Loucy (cell line): Measurements from ENCODE around the gene CELF2.

Experiments used
- H2AFZ ChIP-seq: fragments of 200-600 bp; sonication (generic); 2 replicates; pipeline ENCODE4 v1.6.0; 2016; ENCODE audit warnings: antibody characterized with exemption, mild to moderate bottlenecking, low read length, moderate library complexity
- H3F3A ChIP-seq: fragments of 200-600 bp; 2 replicates; pipeline ENCODE4 v1.6.0; 2016; ENCODE audit warnings: antibody characterized with exemption, low read depth, mild to moderate bottlenecking
- H3K27me3 ChIP-seq: fragments of 200-600 bp; sonication (generic); 2 replicates; pipeline ENCODE4 v1.6.1; 2014; ENCODE audit warnings: low read length, mild to moderate bottlenecking; ENCODE audit not compliant: insufficient read depth, poor library complexity, severe bottlenecking
- H3K36me3 ChIP-seq: fragments of 200-600 bp; sonication (generic); 2 replicates; pipeline ENCODE4 v1.6.1; 2016; ENCODE audit warnings: low read length; ENCODE audit not compliant: insufficient read depth
- H3K4me1 ChIP-seq: fragments of 200-600 bp; sonication (generic); 2 replicates; pipeline ENCODE4 v1.5.1; 2014; ENCODE audit warnings: low read length, mild to moderate bottlenecking; ENCODE audit not compliant: insufficient read depth, poor library complexity, severe bottlenecking
- H3K4me2 ChIP-seq: fragments of 200-600 bp; sonication (generic); 2 replicates; pipeline ENCODE4 v1.6.0; 2014; ENCODE audit warnings: antibody characterized with exemption, low read length, low read depth, mild to moderate bottlenecking; ENCODE audit not compliant: poor library complexity, severe bottlenecking
- H3K4me3 ChIP-seq: fragments of 200-600 bp; sonication (generic); 2 replicates; pipeline ENCODE4 v1.5.1; 2014; ENCODE audit warnings: low read length, mild to moderate bottlenecking, mixed read lengths; ENCODE audit not compliant: poor library complexity, severe bottlenecking
- H3K79me2 ChIP-seq: fragments of 200-600 bp; sonication (generic); 2 replicates; pipeline ENCODE4 v1.6.1; 2014; ENCODE audit warnings: low read length; ENCODE audit not compliant: insufficient read depth
- H3K9ac ChIP-seq: fragments of 200-600 bp; sonication (generic); 2 replicates; pipeline ENCODE4 v1.6.0; 2014; ENCODE audit warnings: mild to moderate bottlenecking, low read depth, low read length, moderate library complexity; ENCODE audit not compliant: poor library complexity, severe bottlenecking
- H3K9me2 ChIP-seq: fragments of 200-600 bp; sonication (generic); replicated peaks from 2 replicates; pipeline ENCODE4 v1.6.1; 2016; ENCODE audit warnings: low read depth, low read length, mixed read lengths
- H3K9me3 ChIP-seq: fragments of 200-600 bp; sonication (generic); 2 replicates; pipeline ENCODE4 v1.6.1; 2014; ENCODE audit warnings: mild to moderate bottlenecking, antibody characterized with exemption, low read length, low read depth; ENCODE audit not compliant: insufficient read depth
- H4K20me1 ChIP-seq: fragments of 200-600 bp; sonication (generic); 2 replicates; pipeline ENCODE4 v1.6.0; 2014; ENCODE audit warnings: antibody characterized with exemption, low read length, mild to moderate bottlenecking; ENCODE audit not compliant: insufficient read depth, poor library complexity, severe bottlenecking
- CTCF ChIP-seq: fragments of 200-600 bp; sonication (generic); conservative IDR thresholded peaks from 2 replicates; pipeline ENCODE4 v1.5.1; 2014; ENCODE audit warnings: mild to moderate bottlenecking, antibody characterized with exemption, low read length
- EZH2phosphoT487 ChIP-seq: fragments of 200-600 bp; IDR thresholded peaks from 2 replicates; pipeline ENCODE4 v1.6.1; 2018; ENCODE audit warnings: antibody characterized with exemption, mild to moderate bottlenecking, moderate library complexity, borderline replicate concordance

Gene CELF2

GRCh38 chr10:11227103-11227502 is 209.4 kb downstream of the CELF2 start:
- Histone ChIP-seq H3K4me3 (no peak overlapping the region), H3K36me3 (peaks cover 94% of the 10 kb centered on the region), H3K27me3 (no peaks in the 10 kb centered on the region), H3K9me3 (no peaks in the 10 kb centered on the region), H4K20me1 (peaks cover 92% of the 10 kb centered on the region), H3K4me2 (no peak overlapping the region), H3K79me2 (peaks cover 96% of the 10 kb centered on the region), H2AFZ (no peak overlapping the region), H3K9ac (no peak overlapping the region), H3K9me2 (no peaks in the 10 kb centered on the region), H3K4me1 (peaks cover 8% of the 10 kb centered on the region), H3F3A (no peaks in the 10 kb centered on the region)
- TF ChIP-seq EZH2phosphoT487: no peak

- no peak overlapping the region for H3K4me3 ChIP-seq
Observed at GRCh38 chr10:11229893-11230292, 212.2 kb downstream of the CELF2 start.

GRCh38 chr10:11230498-11231167 is 213.0 kb downstream of the CELF2 start:
- no peaks in the 10 kb centered on the region for H3K27me3 ChIP-seq
- H3K79me2 ChIP-seq: peaks cover 96% of the 10 kb centered on the region
- H4K20me1 ChIP-seq: peaks cover 87% of the 10 kb centered on the region
- H3K9ac ChIP-seq: no peak overlapping the region
- H3F3A ChIP-seq: peaks cover 4% of the 10 kb centered on the region; the same call in 1 of the 2 replicates
- H3K9me2 ChIP-seq: no peaks in the 10 kb centered on the region
- TF ChIP-seq EZH2phosphoT487 (no peak), CTCF (no peak)
- H2AFZ ChIP-seq: no peak overlapping the region
- H3K4me1 ChIP-seq: peaks cover 18% of the 10 kb centered on the region
- H3K36me3 ChIP-seq: peaks cover 92% of the 10 kb centered on the region; the same call in 1 of the 2 replicates
- no peaks in the 10 kb centered on the region for H3K9me3 ChIP-seq
- H3K4me2 ChIP-seq: no peak overlapping the region
- no peak overlapping the region for H3K4me3 ChIP-seq

More at GRCh38 chr10:11229893-11230292, 212.2 kb downstream of the CELF2 start:
- Histone ChIP-seq H2AFZ (no peak overlapping the region), H4K20me1 (peaks cover 87% of the 10 kb centered on the region), H3K79me2 (peaks cover 96% of the 10 kb centered on the region), H3K36me3 (peaks cover 92% of the 10 kb centered on the region; the same call in 1 of the 2 replicates), H3K4me2 (no peak overlapping the region), H3K4me1 (peaks cover 11% of the 10 kb centered on the region), H3F3A (peaks cover 3% of the 10 kb centered on the region; the same call in 1 of the 2 replicates), H3K9me2 (no peaks in the 10 kb centered on the region), H3K9me3 (no peaks in the 10 kb centered on the region), H3K9ac (no peak overlapping the region), H3K27me3 (no peaks in the 10 kb centered on the region)
- no peak for TF ChIP-seq CTCF
- no peak for TF ChIP-seq EZH2phosphoT487

- Histone ChIP-seq H3K79me2 (peaks cover 96% of the 10 kb centered on the region), H3K4me1 (peaks cover 25% of the 10 kb centered on the region), H3K9me2 (no peaks in the 10 kb centered on the region), H3F3A (peaks cover 8% of the 10 kb centered on the region; the same call in 1 of the 2 replicates), H3K36me3 (peaks cover 87% of the 10 kb centered on the region; the same call in 1 of the 2 replicates), H3K4me3 (no peak overlapping the region), H4K20me1 (peaks cover 87% of the 10 kb centered on the region), H3K9ac (no peak overlapping the region), H3K27me3 (no peaks in the 10 kb centered on the region), H3K9me3 (no peaks in the 10 kb centered on the region), H2AFZ (no peak overlapping the region), H3K4me2 (no peak overlapping the region)
- no peak for TF ChIP-seq CTCF
- no peak for TF ChIP-seq EZH2phosphoT487
Observed at GRCh38 chr10:11231285-11231684, 213.6 kb downstream of the CELF2 start.
